HCT116 (cell line): ENCODE data around the gene CA6. TPM values are rescaled to one million over a fixed set of nuclear protein-coding genes. Genes with fewer than 3 reads are reported as not detected.
A peak's percentile ranks its signal among the peaks of the same experiment; 100 is the strongest.

Experiments
- ATAC-seq: fragments of 200-7000 bp; cut with Tn5 transposase; 2 replicates; pipeline ENCODE4 v1.9.1; 2020; ENCODE audit warnings: mild to moderate bottlenecking, moderate library complexity
- BruUV-seq: library from RNA; stranded (reverse); fragments of 400-500 nt; replicated peaks from 2 replicates; lab custom pipeline; 2021; lab: Mats Ljungman, UMichigan
- CTCF ChIA-PET: fragments of 300-600 bp; sonication (Branson Sonifier 250); formaldehyde crosslinking; loops from one replicate; lab custom pipeline; 2021; ENCODE audit warnings: antibody characterized with exemption; lab: Charles Lee
- POLR2A ChIA-PET: fragments of 300-600, 350-600 bp; sonication (Branson Sonifier 250); formaldehyde crosslinking; loops from one replicate; lab custom pipeline; 2021; ENCODE audit warnings: antibody characterized with exemption; lab: Charles Lee
- RAD21 ChIA-PET, 2 experiments: fragments of 300-600 bp; sonication (Branson Sonifier 250); formaldehyde crosslinking; loops; one replicate each; lab custom pipeline; 2023; ENCODE audit warnings: low total read pairs in 2 of 2; ENCODE audit not compliant: uncharacterized antibody in 2 of 2, unreplicated experiment in 2 of 2, low non-redundant PET in 1 of 2; lab: Charles Lee
- DNase-seq: peaks from one replicate; pipeline ENCODE4 v3.0.0-alpha.2; 2010; ENCODE audit warnings: low read depth, low spot score
- H2AFZ ChIP-seq: fragments of 200-600 bp; shearing (Covaris generic), sonication (generic); 2 replicates; pipeline ENCODE4 v1.6.1; 2017; ENCODE audit warnings: low read depth, mixed run types, mixed read lengths, antibody characterized with exemption, low read length; ENCODE audit not compliant: poor library complexity, severe bottlenecking
- H3K27ac ChIP-seq: 2 replicates; pipeline ENCODE4 v1.5.1; 2012; ENCODE audit warnings: low read depth, low read length
- H3K27me3 ChIP-seq: fragments of 200-600 bp; sonication (generic); 2 replicates; pipeline ENCODE4 v1.6.1; 2016; ENCODE audit warnings: mixed run types, low read length, mixed read lengths; ENCODE audit not compliant: insufficient read depth
- H3K36me3 ChIP-seq, 2 experiments: fragments of 200-500 bp in 1 of 2; fragments of 200-600 bp in 1 of 2; sonication (Bioruptor generic) in 1 of 2; sonication (generic) in 1 of 2; 2 replicates each; pipeline versions ENCODE4 v1.5.1 to v1.6.1; 2014 to 2016; ENCODE audit warnings: low read length in 2 of 2, inconsistent platforms in 1 of 2, mixed read lengths in 1 of 2, mixed run types in 1 of 2; ENCODE audit not compliant: insufficient read depth in 2 of 2, control insufficient read depth in 1 of 2
- H3K4me1 ChIP-seq, 2 experiments: fragments of 200-600 bp in 1 of 2; sonication (generic) in 1 of 2; 2 replicates each; pipeline versions ENCODE4 v1.5.1 to v1.6.1; 2012 to 2017; ENCODE audit warnings: low read length in 2 of 2, inconsistent platforms in 1 of 2, mild to moderate bottlenecking in 1 of 2, mixed read lengths in 1 of 2, mixed run types in 1 of 2, moderate library complexity in 1 of 2; ENCODE audit not compliant: insufficient read depth in 2 of 2, control insufficient read depth in 1 of 2
- H3K4me2 ChIP-seq: fragments of 200-600 bp; sonication (generic); 2 replicates; pipeline ENCODE4 v1.6.1; 2017; ENCODE audit warnings: mixed run types, low read length, mixed read lengths
- H3K4me3 ChIP-seq, 2 experiments: fragments of 200-600 bp in 1 of 2; sonication (generic) in 1 of 2; replicated peaks in 1 of 2; 2 replicates each; pipeline ENCODE4 v1.5.1; 2011 to 2016; ENCODE audit warnings: low read length in 2 of 2, control low read depth in 1 of 2, low read depth in 1 of 2, mild to moderate bottlenecking in 1 of 2, mixed read lengths in 1 of 2, mixed run types in 1 of 2
- H3K79me2 ChIP-seq: fragments of 200-600 bp; sonication (generic); 2 replicates; pipeline ENCODE4 v1.6.1; 2017; ENCODE audit warnings: mild to moderate bottlenecking, mixed run types, low read length, moderate library complexity, mixed read lengths; ENCODE audit not compliant: insufficient read depth
- H3K9ac ChIP-seq: fragments of 200-600 bp; sonication (generic); 2 replicates; pipeline ENCODE4 v1.6.1; 2016; ENCODE audit warnings: low read length, mixed read lengths
- H3K9me2 ChIP-seq: fragments of 200-600 bp; sonication (generic), shearing (Covaris generic); 2 replicates; pipeline ENCODE4 v1.6.1; 2017; ENCODE audit warnings: mixed run types, mild to moderate bottlenecking, moderate library complexity; ENCODE audit not compliant: insufficient read depth
- H3K9me3 ChIP-seq, 2 experiments: fragments of 200-500 bp in 1 of 2; fragments of 200-600 bp in 1 of 2; sonication (Bioruptor generic) in 1 of 2; sonication (generic) in 1 of 2; 2 replicates each; pipeline ENCODE4 v1.6.1; 2014 to 2017; ENCODE audit warnings: low read length in 2 of 2, mixed read lengths in 2 of 2, inconsistent platforms in 1 of 2, low read depth in 1 of 2, mild to moderate bottlenecking in 1 of 2, mixed run types in 1 of 2, moderate library complexity in 1 of 2; ENCODE audit not compliant: control insufficient read depth in 1 of 2, insufficient read depth in 1 of 2
- H4K20me1 ChIP-seq: fragments of 200-600 bp; sonication (generic), shearing (Covaris generic); 2 replicates; pipeline ENCODE4 v1.6.1; 2017; ENCODE audit warnings: mixed run types, mild to moderate bottlenecking, moderate library complexity; ENCODE audit not compliant: insufficient read depth
- CEBPB ChIP-seq: IDR thresholded peaks from 2 replicates; pipeline ENCODE4 v1.6.1; 2012; ENCODE audit warnings: low read depth
- EGR1 ChIP-seq: IDR thresholded peaks from 2 replicates; pipeline ENCODE4 v1.6.1; 2012; ENCODE audit warnings: low read depth
- EZH2 ChIP-seq: fragments of 200-600 bp; sonication (generic); IDR thresholded peaks from 2 replicates; pipeline ENCODE4 v1.6.1; 2017; ENCODE audit warnings: antibody characterized with exemption, mixed run types
- SRF ChIP-seq: IDR thresholded peaks from 2 replicates; pipeline ENCODE4 v1.6.1; 2012; ENCODE audit warnings: low read depth
- TCF7L2 ChIP-seq: IDR thresholded peaks from 2 replicates; pipeline ENCODE4 v1.7.0; 2011; ENCODE audit warnings: borderline replicate concordance, inconsistent platforms; ENCODE audit not compliant: insufficient read depth, insufficient read length; ENCODE audit errors: extremely low read depth
- YY1 ChIP-seq: IDR thresholded peaks from 2 replicates; pipeline ENCODE4 v1.6.1; 2011; ENCODE audit warnings: low read length, low read depth, moderate library complexity, mild to moderate bottlenecking; ENCODE audit not compliant: insufficient replicate concordance; ENCODE audit errors: extremely low read depth
- intact Hi-C: fragments of 100-400 bp; cut with micrococcal nuclease; formaldehyde crosslinking; loops from 2 replicates; pipeline ENCODE4 v1.10.0; 2022
- total RNA-seq: library from RNA; stranded (reverse); gene quantifications from one replicate; pipeline ENCODE4 v1.2.1, GENCODE V29; 2021; ENCODE audit not compliant: unreplicated experiment
- TF ChIP-seq, protein P1 (sequence below), 3 experiments: fragments of 200-600 bp in 1 of 3; sonication (generic) in 1 of 3; IDR thresholded peaks in 2 of 3; conservative IDR thresholded peaks in 1 of 3; 2 replicates each; pipeline ENCODE4 v1.5.1; 2012 to 2017; ENCODE audit warnings: low read depth in 2 of 3, low read length in 2 of 3, antibody characterized with exemption in 1 of 3, borderline replicate concordance in 1 of 3, control low read depth in 1 of 3, mild to moderate bottlenecking in 1 of 3, mixed read lengths in 1 of 3, mixed run types in 1 of 3, moderate library complexity in 1 of 3; ENCODE audit not compliant: insufficient read depth in 1 of 3
- TF ChIP-seq, protein P2 (sequence below): IDR thresholded peaks from 2 replicates; pipeline ENCODE4 v1.6.1; 2012
- TF ChIP-seq, protein P3 (sequence below): IDR thresholded peaks from 2 replicates; pipeline ENCODE4 v1.6.1; 2011; ENCODE audit warnings: mild to moderate bottlenecking, low read length, moderate library complexity; ENCODE audit not compliant: insufficient replicate concordance; ENCODE audit errors: extremely low read depth

Gene CA6
- total RNA-seq, 1 experiment from 2014 or later = not detected

DNA sequence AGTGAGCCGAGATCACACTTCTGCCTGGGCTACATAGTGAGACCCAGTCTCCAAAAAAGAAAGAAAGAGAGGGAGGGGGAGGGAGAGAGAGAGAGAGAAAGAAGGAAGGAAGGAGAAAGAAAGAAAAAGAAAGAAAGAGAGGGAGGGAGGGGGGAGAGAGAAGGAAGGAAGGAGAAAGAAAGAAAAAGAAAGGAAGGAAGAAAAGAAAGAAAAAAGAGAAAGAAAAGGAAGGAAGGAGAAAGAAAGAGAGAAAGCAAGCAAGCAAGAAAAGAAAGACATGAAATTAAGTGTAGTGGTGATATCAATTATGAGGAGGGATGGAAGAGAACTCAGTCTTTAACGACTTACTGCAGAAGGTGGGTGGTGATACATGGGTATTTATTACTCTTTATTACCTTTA, 38.5 kb downstream of the CA6 start:
- Histone ChIP-seq H3K4me1 (peaks cover 13 to 35% of the 10 kb centered on the region in 2 experiments), H3K79me2 (no peaks in the 10 kb centered on the region), H3K27me3 (no peaks in the 10 kb centered on the region), H4K20me1 (no peaks in the 10 kb centered on the region), H3K27ac (no peak overlapping the region)
- intact Hi-C loops = no loop called here
- RAD21 ChIA-PET = no interaction called here
- TF ChIP-seq, protein P1, sequence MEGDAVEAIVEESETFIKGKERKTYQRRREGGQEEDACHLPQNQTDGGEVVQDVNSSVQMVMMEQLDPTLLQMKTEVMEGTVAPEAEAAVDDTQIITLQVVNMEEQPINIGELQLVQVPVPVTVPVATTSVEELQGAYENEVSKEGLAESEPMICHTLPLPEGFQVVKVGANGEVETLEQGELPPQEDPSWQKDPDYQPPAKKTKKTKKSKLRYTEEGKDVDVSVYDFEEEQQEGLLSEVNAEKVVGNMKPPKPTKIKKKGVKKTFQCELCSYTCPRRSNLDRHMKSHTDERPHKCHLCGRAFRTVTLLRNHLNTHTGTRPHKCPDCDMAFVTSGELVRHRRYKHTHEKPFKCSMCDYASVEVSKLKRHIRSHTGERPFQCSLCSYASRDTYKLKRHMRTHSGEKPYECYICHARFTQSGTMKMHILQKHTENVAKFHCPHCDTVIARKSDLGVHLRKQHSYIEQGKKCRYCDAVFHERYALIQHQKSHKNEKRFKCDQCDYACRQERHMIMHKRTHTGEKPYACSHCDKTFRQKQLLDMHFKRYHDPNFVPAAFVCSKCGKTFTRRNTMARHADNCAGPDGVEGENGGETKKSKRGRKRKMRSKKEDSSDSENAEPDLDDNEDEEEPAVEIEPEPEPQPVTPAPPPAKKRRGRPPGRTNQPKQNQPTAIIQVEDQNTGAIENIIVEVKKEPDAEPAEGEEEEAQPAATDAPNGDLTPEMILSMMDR (IDR thresholded peaks at IDR 0.05 in 2 of 3, conservative IDR thresholded peaks at IDR 0.05 in 1 of 3; ENCODE audit: borderline replicate concordance in 1 of 3, insufficient read depth in 1 of 3, low read depth in 2 of 3, low read length in 2 of 3) = no peak
- TF ChIP-seq, protein P2, sequence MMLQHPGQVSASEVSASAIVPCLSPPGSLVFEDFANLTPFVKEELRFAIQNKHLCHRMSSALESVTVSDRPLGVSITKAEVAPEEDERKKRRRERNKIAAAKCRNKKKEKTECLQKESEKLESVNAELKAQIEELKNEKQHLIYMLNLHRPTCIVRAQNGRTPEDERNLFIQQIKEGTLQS = no peak
- TF ChIP-seq EZH2 (no peak), TCF7L2 (no peak), SRF (no peak), YY1 (no peak), EGR1 (no peak), CEBPB (no peak)
- TF ChIP-seq, protein P3, sequence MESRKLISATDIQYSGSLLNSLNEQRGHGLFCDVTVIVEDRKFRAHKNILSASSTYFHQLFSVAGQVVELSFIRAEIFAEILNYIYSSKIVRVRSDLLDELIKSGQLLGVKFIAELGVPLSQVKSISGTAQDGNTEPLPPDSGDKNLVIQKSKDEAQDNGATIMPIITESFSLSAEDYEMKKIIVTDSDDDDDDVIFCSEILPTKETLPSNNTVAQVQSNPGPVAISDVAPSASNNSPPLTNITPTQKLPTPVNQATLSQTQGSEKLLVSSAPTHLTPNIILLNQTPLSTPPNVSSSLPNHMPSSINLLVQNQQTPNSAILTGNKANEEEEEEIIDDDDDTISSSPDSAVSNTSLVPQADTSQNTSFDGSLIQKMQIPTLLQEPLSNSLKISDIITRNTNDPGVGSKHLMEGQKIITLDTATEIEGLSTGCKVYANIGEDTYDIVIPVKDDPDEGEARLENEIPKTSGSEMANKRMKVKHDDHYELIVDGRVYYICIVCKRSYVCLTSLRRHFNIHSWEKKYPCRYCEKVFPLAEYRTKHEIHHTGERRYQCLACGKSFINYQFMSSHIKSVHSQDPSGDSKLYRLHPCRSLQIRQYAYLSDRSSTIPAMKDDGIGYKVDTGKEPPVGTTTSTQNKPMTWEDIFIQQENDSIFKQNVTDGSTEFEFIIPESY = no peak
- TF ChIP-seq, all 23 proteins: peak for 0
- Histone ChIP-seq H3K9ac (peak overlapping the region; percentile 2; the same call in 1 of the 2 replicates), H3K9me3 (no peaks in the 10 kb centered on the region), H3K4me2 (peak overlapping the region; percentile 52), H2AFZ (peak overlapping the region; percentile 72), H3K9me2 (no peaks in the 10 kb centered on the region), H3K36me3 (no peaks in the 10 kb centered on the region), H3K4me3 (no peak overlapping the region)
- POLR2A ChIA-PET = interaction anchor here (1.1 kb wide), 1 partner anchor 22 kb away, joined by 4 read pairs; no protein-coding TSS in a partner anchor
- BruUV-seq = no TSS peak
- DNase-seq = no peak
- CTCF ChIA-PET = no interaction called here
- ATAC-seq = no peak
